D341Med (cell line): ENCODE results near the gene TUBB8.
"Not testable (repeated sequence)": the region's sequence is repeated elsewhere in the genome, so short reads cannot be mapped to it uniquely, and the experiment has no call there.

Experiments
- DNase-seq: peaks from one replicate; pipeline ENCODE4 v3.0.0; 2012; ENCODE audit warnings: low spot score

TUBB8 gene

DNA sequence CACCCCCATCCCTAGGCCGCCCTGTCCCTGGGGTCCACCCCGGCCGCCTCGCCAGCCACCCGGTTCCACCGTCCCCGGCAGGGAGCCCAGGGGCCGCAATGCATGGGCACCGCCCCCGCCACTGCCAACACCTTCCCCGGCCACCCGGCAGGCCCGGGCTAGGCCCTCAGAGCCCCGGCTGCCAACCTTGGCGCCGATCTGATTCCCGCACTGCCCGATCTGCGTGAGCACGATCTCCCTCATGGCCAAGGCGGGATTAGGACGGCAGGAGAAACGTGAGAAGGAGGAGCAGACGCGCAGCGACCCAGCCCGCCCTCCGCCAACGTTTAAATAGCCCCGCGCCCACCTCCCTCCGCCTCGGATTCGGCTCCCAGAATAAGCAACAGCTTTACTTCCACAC, at the start of gene TUBB8:
TSS of gene TUBB8 (minus strand) at position 301 of the 400 bp plus-strand sequence. CDS start at position 243, 58 bp downstream.
- no peak for DNase-seq

DNA sequence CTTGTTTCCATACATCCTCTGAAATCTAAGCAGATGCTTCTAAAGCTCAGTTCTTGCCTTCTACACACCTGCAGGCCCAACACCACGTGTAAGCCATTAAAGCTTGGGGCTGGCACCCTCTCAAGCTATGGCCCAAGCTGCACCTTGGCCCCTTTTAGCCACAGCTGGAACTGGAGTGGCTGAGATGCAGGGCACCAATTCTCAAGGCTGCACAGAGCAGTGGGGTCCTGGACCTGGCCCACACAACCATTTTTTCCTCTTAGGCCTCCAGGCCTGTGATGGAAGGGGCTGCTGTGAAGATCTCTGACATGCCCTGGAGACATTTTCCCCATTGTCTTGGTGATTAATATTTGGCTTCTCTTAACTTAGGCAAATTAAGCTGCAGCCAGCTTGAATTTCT, 47.4 kb upstream of the TUBB8 start:
- DNase-seq, result no peak

DNA sequence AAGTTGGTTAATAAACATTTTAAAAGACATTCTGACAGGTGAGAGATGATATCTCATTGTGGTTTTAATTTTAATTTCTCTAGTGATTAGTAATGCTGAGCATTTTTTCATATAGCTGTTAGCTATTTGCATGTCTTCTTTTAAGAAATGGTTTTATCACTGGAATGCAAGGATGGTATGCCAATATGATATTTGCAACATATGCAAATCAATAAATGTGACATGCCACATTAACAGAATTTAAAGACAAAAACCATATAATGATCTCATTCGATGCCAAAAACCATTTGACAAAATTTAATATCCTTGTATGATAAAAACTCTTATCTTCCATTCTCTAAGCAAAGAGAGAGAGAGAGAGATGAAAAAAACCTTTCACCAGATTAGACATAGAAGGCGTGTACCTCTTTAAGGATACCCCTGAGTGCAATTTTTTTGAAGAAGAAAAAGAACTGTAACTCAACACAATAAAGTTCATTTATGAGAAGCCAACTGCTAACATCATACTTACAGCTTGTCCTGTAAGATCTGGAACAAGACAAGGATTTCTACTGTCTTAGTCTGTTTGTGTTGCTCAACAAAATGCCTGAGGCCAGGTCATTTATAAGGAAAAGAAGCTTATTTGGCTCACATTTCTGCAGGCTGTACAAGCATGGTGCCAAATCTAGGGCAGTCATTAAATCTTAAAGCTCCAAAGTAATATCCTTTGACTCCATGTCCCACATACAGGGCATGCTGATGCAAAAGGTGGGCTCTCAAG, 46.4 kb upstream of the TUBB8 start:
- DNase-seq, result no peak

DNA sequence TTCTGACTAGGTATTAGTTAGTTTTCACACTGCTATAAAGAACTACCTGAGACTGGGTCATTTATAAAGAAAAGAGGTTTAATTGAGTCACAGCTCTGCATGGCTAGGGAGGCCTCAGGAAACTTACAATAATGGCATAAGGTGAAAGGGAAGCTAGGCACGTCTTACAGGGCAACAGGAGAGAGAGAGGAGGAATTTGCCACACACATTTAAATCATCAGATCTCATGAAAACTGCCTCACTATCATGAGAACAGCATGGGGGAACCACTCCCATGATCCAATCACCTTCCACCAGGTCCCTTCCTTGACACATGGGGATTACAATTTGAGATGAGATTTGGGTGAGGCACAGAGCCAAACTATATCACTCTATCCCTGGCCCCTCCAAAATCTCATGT, 45.5 kb upstream of the TUBB8 start:
- no peak for DNase-seq

DNA sequence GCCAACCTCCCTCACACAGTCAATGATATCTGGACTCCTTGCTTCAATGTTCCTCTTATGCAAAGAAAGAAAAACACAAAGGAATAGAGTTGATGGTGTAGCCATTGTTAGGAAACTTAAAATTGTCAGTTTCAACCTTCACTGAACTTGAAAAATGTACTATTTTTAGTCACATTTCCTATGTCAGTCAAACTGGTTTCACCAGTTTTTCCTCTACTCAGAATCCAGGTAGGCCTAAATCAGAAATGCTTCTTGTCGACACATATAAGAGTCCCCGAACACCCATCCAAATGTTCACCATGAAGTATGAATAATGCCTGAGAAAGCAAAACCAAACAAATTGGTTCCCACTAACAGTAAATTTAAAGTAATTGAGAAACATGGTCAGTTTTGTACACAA, 43.8 kb upstream of the TUBB8 start:
- DNase-seq, result no peak

DNA sequence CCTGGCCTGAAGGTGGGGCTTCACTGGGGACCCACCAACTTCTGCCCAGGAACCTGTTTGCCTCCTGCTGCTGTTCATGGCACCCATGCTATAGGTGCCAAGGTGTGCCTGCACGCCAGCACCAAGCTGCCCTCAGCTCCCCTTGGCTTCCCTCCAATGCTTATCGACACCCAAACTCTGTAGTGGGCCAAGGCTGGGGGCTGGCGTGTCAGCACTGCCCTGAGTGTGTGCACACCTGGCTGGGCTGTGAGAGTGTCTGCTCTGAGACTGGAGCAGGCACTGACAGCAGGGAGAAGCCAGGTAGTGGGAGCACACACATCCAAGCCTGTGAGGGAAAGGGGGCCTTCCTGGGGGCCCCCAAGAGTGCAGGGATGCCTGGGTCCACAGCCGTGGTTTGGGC, 43.1 kb upstream of the TUBB8 start:
- DNase-seq, result no peak

DNA sequence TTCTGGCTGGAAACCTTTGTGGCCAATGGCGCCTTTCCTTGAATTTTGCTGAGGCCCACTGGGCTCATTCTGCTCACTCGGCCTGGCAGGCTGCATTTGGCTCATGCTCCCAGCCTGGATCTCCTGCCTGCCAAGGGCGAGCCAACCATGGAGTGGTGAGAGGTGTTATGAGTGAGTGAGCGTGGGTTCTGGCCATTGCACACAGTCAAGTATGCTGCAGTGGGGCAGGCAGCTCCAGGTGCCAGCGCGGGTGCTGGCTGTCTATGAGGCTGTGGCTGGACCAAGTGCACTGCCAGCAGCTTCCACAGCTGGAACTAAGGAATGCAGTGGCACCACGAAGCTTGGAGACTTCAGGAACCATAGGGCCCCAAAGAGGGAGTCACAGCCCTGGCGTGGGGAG, 42.2 kb upstream of the TUBB8 start:
- no peak for DNase-seq

DNA sequence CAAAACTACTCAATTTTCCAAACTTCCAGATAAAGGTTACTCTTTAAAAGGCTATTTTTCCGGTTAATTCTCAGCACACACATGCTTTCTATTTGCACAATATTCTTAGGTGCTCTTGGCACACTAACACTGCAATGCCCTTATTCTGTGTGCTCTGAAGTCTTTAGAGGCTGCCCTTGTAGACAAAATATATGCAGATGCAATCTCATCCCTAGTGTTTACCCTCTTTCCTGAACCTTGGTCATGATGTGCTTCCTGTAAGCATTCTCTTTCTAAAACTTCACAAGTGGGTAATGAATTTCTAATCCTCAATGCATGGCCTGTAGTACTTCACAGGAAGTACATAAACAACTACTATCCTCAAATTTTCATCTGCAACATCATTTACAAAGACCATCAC, 41.1 kb upstream of the TUBB8 start:
- no peak for DNase-seq

DNA sequence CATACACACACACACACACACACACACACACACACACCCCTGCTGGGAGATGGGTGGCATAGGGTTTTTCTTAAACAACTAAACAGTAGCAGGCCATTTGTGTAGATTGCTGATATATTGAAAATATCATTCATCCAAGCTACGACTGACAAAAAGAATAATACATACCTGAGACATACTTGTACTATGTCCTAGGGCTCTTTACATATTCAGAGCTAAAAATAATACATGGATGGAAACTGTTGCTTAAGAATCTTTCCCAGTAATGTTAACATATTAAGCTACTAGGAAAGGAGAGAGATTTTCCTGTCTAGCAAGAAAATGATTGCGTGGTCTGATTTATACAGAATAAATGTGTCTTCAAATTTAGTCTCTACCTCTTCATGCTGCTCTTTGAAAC, 40.2 kb upstream of the TUBB8 start:
- no peak for DNase-seq

DNA sequence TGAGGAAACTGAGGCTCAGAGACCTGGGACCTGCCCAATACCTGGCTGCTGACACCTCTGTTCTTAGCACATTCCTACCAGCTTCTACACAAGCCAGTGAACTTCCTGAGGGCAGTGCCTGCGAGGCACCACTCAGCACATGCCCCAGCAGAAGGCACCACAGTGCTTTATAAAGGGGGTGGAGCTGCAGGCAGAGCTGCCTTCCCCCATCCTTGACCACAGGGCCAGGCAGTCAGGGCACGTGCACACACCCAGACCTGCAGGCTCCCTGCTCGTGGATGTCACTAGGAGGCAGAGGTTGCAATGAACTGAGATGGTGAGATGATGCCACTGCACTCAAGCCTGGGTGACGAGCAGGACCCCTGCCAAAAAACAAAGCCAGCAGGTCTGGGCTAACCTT, 39.2 kb upstream of the TUBB8 start:
- no peak for DNase-seq

DNA sequence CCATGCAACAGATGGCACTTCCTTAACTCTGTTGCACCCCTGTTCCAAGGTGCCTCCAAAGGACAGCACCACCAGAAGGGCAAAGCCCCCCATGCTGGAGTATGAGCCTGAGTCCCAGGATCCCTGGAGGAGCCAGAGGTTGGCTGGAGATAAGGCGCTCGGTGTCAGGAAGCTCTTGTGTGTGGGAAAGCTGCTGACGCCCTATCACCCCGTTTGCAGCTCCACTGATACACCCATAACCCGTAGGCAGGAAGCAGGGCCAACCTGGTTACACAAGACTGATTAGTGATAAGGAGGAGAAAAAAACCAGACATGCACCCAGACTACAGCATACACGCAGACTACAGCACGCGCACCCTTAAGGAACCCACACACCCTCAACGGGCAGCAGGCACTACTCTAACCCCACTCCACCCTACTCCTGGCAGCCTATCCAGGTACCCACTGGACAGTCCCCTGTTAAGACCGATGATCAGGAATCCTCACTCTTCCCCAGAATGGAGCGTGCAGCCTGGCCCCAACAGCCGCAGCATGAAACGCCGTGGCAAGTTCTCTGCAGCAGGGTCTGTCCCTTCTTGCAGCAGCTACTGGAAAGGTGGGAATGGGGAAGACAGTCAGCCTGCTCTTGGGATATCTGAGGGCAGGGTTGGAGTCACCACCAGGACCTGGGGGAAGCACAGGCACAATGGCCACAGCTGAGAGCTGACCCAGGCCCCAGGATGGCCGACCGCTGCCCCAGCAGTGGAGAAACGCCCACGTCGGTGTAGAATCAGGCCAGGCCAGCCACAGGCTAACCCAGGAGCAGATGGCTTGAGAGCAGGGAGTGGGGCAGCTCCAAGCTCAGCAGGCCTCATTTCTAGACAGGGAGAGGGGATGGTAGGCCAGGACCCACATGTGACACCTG, 38.3 kb upstream of the TUBB8 start:
- DNase-seq, result no peak

DNA sequence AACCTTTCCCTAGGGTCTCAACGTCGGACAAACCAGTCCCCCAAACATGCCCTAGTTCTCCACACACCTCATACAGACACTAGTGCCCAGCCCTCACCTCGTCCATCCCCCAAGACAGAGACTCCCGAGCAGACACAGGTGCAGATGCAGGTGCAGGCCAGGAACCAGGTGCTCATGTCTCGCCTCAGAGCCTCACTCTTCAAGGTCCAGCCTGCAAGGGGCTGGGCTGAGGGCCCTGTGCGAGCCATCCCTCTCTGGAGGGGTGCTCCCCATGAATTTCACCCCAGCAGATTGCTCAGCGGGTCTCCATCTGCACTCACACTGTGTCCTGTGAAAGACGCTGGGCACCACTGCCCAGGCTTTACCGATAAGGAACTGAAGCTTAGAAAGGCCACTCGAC, 36.9 kb upstream of the TUBB8 start:
- no peak for DNase-seq

DNA sequence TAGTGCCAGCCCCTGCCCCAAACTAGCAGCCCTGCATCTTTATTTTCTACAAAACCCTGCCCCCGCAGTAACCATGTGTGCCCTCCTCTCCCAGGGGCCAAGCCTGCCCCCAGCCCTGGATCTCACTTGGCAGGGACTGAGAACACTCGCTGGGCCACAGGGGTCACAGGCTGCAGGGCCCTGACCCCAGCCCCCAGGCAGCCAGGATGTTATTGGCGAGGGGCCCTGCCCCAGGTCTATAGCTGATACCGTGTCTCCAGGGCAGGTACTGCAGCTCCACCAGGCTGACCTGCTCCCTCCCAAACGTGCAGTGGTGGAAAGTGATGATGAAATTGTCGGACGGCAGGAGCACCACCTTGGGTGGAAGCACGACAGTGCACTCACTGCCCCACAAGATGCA, 35.9 kb upstream of the TUBB8 start:
- DNase-seq, result no peak

DNA sequence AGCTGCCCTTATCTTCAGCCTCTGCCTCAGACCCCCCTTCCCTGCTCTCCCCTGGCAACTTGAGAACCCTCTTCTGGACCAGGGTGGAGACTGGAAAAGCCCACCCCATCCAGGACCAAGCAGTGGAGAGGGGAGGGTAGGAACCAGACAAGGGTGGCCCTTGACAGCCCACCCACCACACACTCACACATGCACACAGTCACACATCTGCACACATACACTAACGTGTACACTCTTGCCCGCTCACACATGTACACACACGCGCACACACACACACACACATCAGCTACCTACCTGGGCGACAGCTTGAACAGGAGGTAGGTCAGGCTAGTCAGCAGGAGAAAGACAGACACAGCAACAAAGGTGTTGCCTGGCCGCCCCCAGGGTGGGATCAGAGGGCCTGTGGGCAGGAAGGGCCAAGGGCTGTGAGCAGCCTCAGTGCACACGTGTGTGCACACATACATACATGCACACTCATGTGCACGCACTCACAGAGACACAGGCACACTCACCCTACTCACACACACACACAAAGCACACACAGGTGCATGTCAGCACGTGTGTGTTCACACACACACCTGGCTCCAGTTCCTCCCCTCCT, 34.9 kb upstream of the TUBB8 start:
- no peak for DNase-seq

DNA sequence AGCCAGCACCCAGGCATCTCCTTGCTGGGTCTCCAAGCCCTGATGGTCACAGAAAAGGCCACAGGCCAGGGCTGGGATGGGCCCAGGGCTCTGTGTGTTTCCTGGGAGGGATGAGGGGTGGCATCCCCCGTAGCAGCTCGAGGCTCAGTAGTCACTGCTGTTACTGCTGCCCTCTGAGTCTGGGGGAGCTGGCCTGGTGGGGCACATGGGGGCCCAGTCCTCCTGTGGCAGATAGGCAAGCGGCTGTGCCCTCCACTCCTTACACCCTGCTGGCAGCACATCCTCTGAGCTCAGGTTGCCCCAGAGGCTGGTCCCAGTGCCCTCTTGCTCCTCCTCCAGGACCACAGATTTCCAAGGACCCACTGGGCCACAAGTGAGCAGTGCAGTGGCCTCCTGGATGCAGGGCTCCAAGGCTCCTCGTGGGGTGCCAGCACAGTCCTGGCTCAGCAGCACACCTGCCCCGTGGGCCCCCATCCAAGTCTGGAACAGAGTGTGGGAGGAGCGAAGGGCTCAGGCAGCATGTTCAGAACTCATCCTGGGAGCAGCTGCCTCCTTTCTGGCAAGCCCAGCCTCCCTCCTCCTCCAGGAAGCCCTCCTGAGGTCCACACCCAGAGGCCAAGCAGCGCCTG, 31.5 kb upstream of the TUBB8 start:
- no peak for DNase-seq

DNA sequence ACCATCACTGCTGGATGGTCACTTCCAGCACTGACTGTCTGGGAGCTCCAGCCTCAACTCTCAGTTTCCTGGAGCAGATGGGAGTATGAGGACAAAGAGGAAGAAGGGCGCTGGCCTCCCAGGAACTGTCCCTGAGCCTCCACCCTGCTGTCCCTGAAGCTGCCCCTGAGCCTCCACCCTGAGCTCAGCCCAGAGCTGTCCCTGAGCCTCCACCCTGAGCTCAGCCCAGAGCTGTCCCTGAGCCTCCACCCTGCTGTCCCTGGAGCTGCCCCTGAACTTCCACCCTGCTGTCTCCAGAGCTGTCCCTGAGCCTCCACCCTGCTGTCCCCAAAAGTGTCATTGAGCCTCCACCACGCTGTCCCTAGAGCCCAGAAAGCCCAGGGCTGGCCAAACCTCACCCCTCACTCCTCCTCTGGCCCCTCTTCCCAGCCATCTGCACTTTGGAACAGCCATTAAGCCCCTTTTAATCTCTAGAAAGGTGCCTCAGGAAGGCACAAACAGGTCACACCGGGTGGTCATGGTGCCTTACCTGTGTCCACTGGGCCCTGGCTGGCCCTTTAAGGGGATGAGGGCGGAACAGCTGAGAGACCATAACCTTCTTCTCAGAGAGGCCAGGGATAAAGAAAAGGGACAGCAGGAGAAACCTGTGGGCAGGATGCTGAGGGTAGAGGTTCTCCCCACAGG, 30.6 kb upstream of the TUBB8 start:
- DNase-seq, result no peak

DNA sequence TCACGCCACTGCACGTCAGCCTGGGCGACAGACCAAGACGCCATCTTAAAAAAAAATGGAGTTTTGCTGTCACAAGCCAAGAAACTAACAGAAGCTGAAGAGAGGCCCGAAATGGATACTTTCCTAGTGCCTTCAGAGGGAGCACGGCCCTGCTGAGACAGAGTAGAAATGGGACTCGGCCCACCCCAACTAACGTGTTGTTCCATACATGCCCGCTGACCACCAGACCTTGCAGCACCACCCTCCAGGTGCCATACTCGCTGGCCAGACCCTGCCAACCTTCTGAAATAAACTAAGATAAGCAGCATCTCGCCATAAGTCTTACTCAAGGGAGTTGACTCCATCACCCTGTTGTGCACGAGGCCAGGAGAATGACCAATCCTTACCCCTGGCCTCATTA, 29.5 kb upstream of the TUBB8 start:
- no peak for DNase-seq

DNA sequence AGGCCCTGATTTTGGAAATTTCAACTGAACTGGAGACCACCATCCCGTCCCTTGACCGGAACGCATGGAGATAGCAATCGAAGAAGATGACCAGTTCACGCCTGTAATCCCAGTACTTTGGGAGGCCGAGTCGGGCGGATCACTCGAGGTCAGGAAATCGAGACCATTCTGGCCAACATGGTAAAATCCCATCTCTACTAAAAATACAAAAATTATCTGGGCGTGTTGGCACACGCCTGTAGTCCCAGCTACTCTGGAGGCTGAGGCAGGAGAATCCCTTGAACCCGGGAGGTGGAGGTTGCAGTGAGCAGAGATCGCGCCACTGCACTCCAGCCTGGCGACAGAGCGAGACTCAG, 25.1 kb upstream of the TUBB8 start:
- not testable (repeated sequence) for DNase-seq

DNA sequence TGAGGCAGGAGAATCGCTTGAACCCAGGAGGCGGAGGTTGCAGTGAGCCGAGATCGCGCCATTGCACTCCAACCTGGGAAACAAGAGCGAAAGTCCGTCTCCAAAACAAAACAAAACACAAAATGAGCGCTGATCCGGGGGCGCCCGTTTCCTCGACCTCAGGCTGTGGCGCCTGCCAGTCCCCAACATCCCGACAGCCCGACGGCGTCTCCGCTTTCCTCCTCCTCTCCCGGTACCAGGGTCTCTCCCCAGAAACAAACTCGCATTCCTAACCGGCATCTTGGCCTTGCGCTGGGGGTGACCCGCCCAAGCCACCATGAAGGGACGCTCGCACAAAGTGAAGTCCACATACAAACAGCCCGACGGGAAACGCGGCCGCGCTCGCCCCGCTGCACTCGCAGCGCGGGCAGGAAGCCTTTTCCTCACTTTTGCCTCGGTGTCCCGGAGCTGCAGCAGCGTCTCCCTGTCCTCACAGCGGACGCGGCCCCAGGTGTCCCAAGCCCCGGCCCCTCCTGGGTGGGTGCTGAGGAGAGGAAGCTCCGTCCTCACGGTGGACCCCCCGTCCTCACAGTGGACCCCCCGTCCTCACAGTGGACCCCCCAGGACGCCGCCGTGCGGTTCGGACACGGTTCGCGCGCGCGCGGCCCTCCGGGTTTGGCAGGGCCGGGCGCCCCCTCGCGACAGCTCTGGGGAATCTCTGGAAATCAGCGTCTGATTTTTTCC, 24.6 kb upstream of the TUBB8 start:
- DNase-seq, result peak; percentile 77

DNA sequence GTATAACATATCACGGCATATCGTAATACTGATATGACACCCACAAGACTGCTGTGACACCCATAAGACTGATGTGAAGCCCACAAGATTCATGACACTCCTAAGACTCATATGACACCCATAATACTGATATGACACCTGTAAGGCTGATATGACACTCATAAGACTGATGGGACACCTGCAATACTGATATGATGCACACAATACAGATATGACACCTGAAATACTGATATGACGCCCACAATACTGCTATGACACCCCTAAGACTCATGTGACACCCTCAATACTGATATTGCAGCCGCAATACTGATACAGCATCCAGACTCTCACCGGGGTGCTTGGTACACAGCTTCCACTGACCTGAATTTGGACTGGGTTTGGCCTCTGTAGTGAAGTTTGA, 19.1 kb upstream of the TUBB8 start:
- not testable (repeated sequence) for DNase-seq

DNA sequence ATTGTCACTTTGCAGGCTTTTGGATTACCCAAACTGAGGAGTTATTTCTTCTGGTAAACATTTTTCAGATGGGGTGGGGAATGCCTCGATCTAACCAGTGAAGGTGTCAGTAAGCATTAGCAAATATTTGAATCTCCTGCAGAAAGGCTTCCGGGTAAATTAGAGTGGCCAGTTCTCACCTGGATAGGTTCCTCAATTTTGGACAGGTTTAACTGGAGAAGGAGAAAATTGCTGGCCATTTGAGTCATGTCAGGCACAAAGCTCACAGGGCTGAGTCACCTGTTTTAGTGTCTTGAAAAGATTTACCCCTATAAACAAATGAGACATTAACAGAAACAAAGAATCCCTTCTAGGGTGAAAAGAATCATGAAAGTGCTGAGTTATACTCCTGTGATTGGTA, 830 bp upstream of the TUBB8 start:
- DNase-seq, result not testable (repeated sequence)
